Thyroid gland (tissue), 4 donors: ENCODE data around the gene KLF11.

ENCODE experiments used
- CTCF ChIP-seq, 6 experiments: fragments of 200-600 bp in 3 of 6; fragments of 450-650 bp in 3 of 6; sonication (generic) in 3 of 6; IDR thresholded peaks; one replicate each; pipeline ENCODE4 v1.5.1; 2016 to 2019; ENCODE audit warnings: antibody characterized with exemption in 6 of 6, mild to moderate bottlenecking in 2 of 6, inconsistent platforms in 1 of 6, moderate library complexity in 1 of 6
- POLR2A ChIP-seq, 2 donors: fragments of 450-650 bp; IDR thresholded peaks; one replicate each; pipeline ENCODE4 v1.6.1; 2017; ENCODE audit warnings: antibody characterized with exemption in 2 of 2, mild to moderate bottlenecking in 2 of 2, moderate library complexity in 1 of 2

- TF ChIP-seq CTCF (IDR thresholded peaks at IDR 0.05) (no peak), POLR2A (IDR thresholded peaks at IDR 0.05) (no peak)
These were observed 21.8 kb downstream of the KLF11 start for GRCh38 chr2:10064932-10065772.
